Eye (tissue), 1 donor: ENCODE measurements around the gene MYH11.
"Not testable (repeated sequence)": the region's sequence is repeated elsewhere in the genome, so short reads cannot be mapped to it uniquely, and the experiment has no call there.

ENCODE experiments used
- DNase-seq: peaks from one replicate; pipeline ENCODE4 v3.0.0-alpha.2; 2015

MYH11 gene

DNA sequence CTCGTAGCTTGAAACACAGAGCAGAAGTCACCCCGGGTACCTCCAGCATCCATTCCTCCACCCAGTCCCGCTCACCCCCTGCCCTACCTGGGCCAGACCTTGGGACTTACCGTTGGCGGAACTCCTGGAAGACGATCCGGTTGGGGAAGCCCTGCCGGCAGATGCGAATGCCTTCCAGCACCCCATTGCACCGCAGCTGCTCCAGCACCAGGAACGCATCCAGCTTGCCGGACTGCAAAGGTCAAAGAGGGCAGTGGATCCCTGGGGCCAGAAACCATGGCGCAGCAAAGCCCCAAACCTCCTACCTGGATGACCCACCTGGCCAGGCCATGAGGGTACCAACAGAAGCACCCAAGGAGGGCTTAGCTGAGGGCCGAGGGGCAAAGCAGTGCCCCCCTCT lies 108.9 kb downstream of the MYH11 start:
- DNase-seq, result no peak

DNA sequence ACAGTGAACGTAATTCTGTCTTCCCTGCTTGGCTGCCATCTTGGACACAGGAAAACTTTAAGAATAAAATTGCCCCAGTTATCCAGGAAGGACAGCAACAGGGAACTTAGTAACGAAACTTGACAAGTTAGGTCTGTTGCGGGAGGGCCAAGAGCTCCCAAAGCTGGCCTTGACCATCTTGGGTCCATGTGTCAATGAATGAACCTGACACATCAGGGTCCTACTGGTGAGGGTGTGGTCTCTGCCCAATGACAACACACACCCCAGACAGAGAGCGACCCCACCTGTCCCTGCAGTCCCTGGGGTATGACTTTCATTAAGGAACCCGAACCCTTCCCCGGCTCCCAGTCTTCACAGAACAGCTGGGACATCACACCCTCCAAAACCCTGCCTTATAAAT lies 110.5 kb downstream of the MYH11 start:
- DNase-seq, result no peak

- no peak for DNase-seq
Measured at GRCh38 chr16:15743657-15744056, 113.2 kb downstream of the MYH11 start.

- no peak for DNase-seq
Measured at GRCh38 chr16:15742716-15743115, 114.1 kb downstream of the MYH11 start.

GRCh38 chr16:15741207-15741871 lies 115.5 kb downstream of the MYH11 start:
- DNase-seq, result no peak

DNA sequence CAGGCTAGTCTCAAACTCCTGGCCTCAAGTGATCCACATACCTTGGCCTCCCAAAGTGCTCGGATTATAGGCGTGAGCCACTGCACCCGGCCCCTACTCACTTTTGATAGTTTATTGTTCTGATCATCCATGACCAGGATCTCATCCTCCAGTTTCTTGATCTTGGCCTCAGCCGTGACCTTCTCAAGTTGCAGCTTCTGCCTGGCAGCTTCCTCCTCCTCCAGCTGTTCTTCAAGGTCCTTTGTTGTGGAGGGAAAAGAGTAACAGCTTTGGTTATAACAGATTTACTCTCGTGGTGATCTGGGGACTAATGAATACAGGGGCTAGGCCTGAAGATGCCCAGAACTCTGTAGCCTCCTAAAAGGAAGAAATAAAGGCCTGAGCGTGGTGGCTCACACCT lies 116.9 kb downstream of the MYH11 start:
- no peak for DNase-seq

- no peak for DNase-seq
Measured at GRCh38 chr16:15739464-15739863, 117.4 kb downstream of the MYH11 start.

DNA sequence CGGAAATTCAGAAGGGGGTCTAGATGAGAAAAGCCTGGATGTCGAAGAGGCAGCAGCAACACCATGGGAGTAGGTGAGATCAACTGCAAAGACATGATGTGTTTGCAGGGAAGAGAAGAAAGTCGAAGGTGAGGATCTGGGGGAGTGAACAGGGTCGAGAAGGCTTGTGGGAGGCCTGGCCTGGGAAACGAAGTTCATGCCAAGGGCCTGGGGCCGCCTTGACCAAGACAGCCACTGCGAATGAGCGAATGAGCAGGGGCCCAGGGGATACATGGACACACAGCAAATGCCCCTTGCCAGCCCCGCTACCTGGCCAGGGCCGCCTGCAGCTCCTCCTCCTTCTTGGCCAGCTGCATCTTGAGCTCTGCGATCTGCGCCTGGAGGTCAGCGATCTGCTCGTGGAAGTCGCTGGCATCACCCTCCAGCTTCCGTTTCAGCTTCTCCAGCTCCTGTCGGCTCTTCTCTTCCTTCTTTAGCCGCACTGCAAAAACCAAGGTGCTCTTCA lies 119.6 kb downstream of the MYH11 start:
- no peak for DNase-seq

DNA sequence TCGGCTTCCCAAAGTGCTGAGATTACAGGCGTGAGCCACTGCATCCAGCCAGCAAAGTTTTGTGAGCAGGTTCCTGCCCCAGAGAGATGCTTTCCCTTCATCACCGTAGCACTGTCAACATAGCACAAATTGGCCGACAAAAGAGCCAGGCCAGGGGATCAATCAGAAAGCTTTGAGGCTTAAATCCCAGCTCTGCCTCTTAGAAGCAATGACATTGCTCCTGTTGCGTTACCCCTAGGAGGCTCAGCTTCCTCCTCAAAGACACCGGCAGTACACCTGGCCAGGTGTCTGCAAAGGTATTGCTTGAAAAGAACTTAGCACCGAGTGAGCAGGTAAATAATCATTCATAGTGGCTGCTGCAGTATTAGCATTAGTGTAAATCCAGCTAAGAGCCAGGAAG lies 120.3 kb downstream of the MYH11 start:
- DNase-seq, result no peak

GRCh38 chr16:15735610-15736009 lies 121.2 kb downstream of the MYH11 start:
- DNase-seq, result no peak

- no peak for DNase-seq
Measured at GRCh38 chr16:15732416-15732815, 124.4 kb downstream of the MYH11 start.

DNA sequence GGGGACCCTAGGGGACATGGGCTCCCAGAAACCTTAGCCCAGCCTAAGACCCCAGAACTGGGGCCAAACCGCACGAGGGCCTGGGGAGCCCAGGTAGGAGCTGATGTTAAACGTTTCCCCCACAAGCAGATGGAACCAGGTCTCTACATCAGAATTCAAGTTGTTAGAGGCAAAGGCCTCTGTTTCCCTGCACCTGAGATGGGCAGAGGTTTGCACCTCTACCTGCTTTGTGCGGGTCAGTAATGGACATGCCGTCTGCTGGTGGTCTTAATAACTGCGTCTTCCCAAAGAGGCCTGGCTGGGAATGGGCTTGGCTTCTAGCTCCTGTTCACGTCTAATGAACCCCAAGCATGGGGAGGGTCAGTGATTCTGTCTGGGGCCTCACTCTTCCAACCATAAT lies 127.7 kb downstream of the MYH11 start:
- no peak for DNase-seq

GRCh38 chr16:15727697-15728096 lies 129.1 kb downstream of the MYH11 start:
- DNase-seq, result not testable (repeated sequence)

DNA sequence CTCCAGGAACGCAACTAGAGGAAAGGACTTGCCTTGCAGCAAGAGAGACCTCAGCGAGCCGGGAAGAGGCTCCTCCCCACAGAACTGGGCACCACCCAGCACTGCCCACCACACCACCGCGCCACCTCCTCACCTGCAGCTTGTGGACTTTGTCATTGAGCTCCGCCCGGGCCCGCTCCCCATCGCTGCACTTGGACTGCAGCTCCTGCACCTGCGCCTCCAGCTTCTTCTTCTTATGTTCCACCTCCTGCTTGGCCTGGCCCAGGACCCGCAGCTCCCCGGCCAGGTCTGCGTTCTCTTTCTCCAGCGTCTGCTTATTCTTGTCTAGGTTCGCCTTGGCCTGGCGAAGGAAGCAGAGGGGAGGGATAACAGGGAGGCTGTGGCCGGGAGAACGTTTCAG lies 130.1 kb downstream of the MYH11 start:
- no peak for DNase-seq

- no peak for DNase-seq
Measured at GRCh38 chr16:15725641-15726240, 131.1 kb downstream of the MYH11 start.

DNA sequence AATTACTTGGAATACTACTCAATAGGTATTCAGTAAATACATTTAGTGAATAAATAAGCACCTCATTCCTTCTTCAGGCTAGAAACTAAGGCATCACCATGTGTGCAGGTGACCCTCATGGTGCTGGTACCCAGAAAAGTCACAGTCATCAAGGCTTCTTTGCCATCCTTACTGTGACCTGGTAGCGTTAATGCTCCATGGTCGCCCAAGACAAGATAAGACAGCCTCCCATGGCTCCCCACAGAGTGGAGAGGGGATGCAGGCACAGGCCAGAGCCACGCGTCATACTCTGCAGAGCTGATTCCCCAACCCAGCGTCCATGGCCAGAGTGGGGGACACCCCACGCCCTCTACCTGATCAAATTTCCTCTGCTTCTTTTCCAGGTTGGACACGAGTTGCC lies 133.0 kb downstream of the MYH11 start:
- DNase-seq, result no peak

- DNase-seq, result no peak
Measured at GRCh38 chr16:15721018-15721417, 135.8 kb downstream of the MYH11 start.

- DNase-seq, result no peak
Measured at GRCh38 chr16:15716694-15717447, 140.0 kb downstream of the MYH11 start.

- DNase-seq, result no peak
Measured at GRCh38 chr16:15715221-15715620, 141.6 kb downstream of the MYH11 start.

- no peak for DNase-seq
Measured at GRCh38 chr16:15714393-15715172, 142.2 kb downstream of the MYH11 start.

DNA sequence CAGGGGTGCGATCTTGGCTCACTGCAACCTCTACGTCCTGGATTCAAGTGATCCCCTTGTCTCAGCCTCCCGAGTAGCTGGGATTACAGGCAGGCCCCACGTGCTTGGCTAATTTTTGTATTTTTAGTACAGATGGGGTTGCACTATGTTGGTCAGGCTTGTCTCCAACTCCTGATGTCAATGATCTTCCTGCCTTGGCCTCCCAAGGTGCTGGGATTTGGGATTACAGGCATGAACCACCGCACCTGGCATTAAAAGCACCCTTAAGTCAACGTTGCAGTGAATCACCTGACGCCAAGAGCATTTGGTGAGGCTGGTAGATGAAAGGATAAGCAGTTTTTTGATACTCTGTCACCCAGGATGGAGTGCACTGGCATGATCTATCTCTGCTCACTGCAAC lies 147.8 kb downstream of the MYH11 start:
- DNase-seq, result no peak

DNA sequence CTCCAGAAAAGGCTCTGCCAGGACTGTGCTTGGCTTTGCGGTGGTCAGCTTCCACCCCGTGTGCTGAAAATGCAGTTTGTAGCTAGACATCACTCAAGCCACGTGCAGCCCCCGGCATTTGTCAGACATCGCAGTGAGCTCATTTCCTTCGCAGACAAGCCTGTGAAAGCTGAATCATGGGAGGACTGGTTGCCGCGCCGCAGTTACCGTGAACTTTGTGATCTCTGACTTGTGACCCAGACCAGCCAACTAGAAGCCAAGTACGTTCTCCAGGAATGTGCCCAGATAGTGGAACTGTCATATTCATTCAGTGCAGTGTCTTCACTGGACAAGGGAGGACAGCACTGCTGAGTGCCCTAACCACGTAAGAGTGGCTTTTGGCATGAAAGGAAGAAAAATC lies 148.7 kb downstream of the MYH11 start:
- no peak for DNase-seq

DNA sequence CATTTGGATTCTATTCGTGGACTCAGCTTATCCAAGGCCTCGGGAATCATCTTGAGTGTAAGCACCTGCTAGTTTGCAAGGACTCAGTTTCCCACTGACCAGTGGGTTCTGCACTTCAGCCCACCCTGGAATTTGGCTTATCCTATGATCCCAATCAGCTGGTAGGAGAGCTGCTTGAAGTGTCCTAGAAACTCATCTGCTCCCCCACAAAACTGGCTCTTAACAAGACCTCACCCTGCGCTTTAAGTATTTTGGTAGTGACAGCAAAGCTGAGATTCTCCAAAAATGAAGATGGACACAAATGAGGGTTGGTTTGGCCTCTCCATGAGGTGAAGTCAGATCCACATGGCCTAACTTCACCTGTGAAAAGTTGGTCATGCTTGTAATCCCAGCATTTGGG lies 149.5 kb downstream of the MYH11 start:
- DNase-seq, result no peak
